Neuron (in vitro differentiated cells): ENCODE results near the gene OAT.

Source experiments
- H2AFZ ChIP-seq: one replicate; pipeline ENCODE4 v1.6.1; 2013; ENCODE audit warnings: low read depth, mild to moderate bottlenecking, inconsistent platforms, low read length, moderate library complexity
- H3K27me3 ChIP-seq: one replicate; pipeline ENCODE4 v1.6.1; 2013; ENCODE audit warnings: low read length; ENCODE audit not compliant: insufficient read depth
- H3K36me3 ChIP-seq: one replicate; pipeline ENCODE4 v1.6.1; 2013; ENCODE audit warnings: low read length; ENCODE audit not compliant: insufficient read depth
- H3K4me1 ChIP-seq: one replicate; pipeline ENCODE4 v1.6.1; 2013; ENCODE audit warnings: low read length; ENCODE audit not compliant: insufficient read depth
- H3K4me3 ChIP-seq: 2 replicates; pipeline ENCODE4 v1.5.1; 2013; ENCODE audit warnings: mild to moderate bottlenecking, low read length, moderate library complexity
- H3K9me3 ChIP-seq: one replicate; pipeline ENCODE4 v1.6.1; 2013; ENCODE audit warnings: low read length

The OAT gene

GRCh38 chr10:124430077-124430476 is 11.4 kb upstream of the OAT start:
- Histone ChIP-seq H3K36me3 (no peaks in the 10 kb centered on the region), H3K4me1 (no peaks in the 10 kb centered on the region), H2AFZ (no peak overlapping the region), H3K27me3 (peaks cover 8% of the 10 kb centered on the region), H3K9me3 (no peaks in the 10 kb centered on the region), H3K4me3 (no peak overlapping the region)

DNA sequence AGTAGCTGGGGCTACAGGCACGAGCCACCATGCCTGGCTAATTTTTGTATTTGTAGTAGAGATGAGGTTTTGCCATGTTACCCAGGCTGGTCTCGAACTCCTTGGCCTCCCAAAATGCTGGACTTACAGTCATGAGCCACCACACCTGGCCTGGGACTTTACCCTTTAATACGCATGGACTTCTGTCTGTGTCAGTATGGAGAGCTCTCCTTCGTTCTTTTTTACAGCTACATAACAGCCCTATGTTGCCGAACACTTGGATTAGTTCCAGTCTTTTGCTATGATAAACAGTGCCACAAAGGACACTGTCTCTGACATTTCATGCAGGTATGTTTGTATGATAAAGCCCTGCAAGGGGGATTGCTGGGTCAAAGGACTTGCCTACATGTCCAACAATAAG is 10.9 kb upstream of the OAT start:
- Histone ChIP-seq H3K27me3 (peaks cover 8% of the 10 kb centered on the region), H3K36me3 (no peaks in the 10 kb centered on the region), H3K4me1 (no peaks in the 10 kb centered on the region), H2AFZ (no peak overlapping the region), H3K4me3 (no peak overlapping the region), H3K9me3 (no peaks in the 10 kb centered on the region)

- Histone ChIP-seq H3K9me3 (no peaks in the 10 kb centered on the region), H2AFZ (no peak overlapping the region), H3K36me3 (no peaks in the 10 kb centered on the region), H3K4me1 (no peaks in the 10 kb centered on the region), H3K27me3 (peaks cover 16% of the 10 kb centered on the region), H3K4me3 (no peak overlapping the region)
Measured at GRCh38 chr10:124428207-124428777, 9.6 kb upstream of the OAT start.

DNA sequence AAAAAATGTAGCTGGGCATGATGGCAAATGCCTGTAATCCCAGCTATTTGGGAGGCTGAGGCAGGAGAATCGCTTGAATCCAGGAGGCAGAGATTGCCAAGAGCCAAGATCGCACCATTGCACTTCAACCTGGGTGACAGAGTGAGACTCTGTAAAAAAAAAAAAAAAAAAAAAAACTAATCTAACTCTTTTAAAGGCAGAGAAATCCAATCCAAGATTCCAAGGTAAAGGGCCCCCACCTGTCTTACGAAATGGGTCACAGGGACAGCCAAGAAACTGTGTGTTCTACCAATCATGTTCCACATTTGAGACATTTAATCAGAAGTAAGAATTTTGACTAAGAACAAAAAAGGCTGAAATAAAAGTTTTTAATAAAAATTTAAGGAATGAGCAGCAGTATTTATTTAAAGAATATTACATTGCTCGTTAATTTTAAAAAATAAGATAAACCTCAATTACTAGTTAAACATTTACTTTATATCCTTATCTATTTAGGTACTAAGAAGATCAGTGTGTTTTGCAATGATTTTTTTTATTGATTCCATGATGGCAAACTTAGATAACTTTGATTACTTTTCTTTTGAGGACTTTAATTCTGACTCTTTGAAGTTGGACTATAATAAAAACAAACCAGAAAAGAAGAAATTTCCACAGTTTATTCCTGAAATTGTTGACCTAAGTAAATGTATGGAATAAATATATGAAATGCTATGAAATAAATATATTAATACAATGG is 6.7 kb upstream of the OAT start:
- peaks cover 35% of the 10 kb centered on the region for H3K27me3 ChIP-seq
- H2AFZ ChIP-seq = no peak overlapping the region
- H3K36me3 ChIP-seq = no peaks in the 10 kb centered on the region
- H3K4me1 ChIP-seq = no peaks in the 10 kb centered on the region
- H3K4me3 ChIP-seq = no peak overlapping the region
- H3K9me3 ChIP-seq = no peaks in the 10 kb centered on the region

DNA sequence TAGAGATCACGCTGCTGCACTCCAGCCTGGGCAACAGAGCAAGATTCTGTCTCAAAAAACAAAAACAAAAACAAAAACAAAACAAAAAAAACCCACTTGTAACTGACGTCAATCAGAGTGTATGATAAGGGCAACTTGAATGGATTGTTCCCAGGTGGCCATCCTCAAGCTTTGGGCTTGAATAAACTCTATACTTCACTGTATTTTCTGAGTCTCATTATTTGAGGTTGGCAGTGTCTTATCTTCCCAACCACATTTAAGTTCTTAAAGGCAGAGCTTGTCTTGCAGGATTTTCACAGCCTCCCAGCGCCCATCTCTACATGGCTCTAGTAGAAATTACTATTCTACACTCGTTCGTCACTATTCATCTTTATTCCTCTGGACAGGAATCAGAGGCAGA is 5.1 kb upstream of the OAT start:
- Histone ChIP-seq H3K36me3 (no peaks in the 10 kb centered on the region), H2AFZ (no peak overlapping the region), H3K4me3 (no peak overlapping the region), H3K4me1 (no peaks in the 10 kb centered on the region), H3K27me3 (peaks cover 32% of the 10 kb centered on the region), H3K9me3 (no peaks in the 10 kb centered on the region)

- no peaks in the 10 kb centered on the region for H3K36me3 ChIP-seq
- H3K9me3 ChIP-seq = no peaks in the 10 kb centered on the region
- peaks cover 32% of the 10 kb centered on the region for H3K27me3 ChIP-seq
- no peak overlapping the region for H3K4me3 ChIP-seq
- H3K4me1 ChIP-seq = peaks cover 2% of the 10 kb centered on the region
- H2AFZ ChIP-seq = no peak overlapping the region
Measured at GRCh38 chr10:124422742-124423141, 4.0 kb upstream of the OAT start.

DNA sequence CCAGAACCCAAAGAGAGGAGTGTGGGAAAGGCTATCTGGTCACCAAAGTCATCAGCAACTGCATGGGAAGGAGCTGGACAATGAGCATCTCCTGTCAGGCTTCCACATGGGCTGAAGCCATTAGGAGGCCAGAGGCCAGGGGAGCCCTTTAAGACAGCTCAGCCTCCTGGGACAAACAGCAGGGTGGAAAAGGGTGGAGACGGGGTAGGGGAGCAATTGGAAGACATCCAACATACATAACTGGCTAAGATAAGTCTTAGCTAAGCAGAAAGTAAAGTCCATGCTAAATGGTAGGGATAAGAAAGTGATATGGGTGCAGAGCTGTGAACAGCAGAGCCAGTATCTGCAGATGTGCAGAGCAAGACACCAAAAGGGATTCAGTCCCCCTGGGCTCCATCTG is 1.5 kb upstream of the OAT start:
- H3K4me3 ChIP-seq = no peak overlapping the region
- peaks cover 32% of the 10 kb centered on the region for H3K27me3 ChIP-seq
- no peaks in the 10 kb centered on the region for H3K9me3 ChIP-seq
- H3K36me3 ChIP-seq = no peaks in the 10 kb centered on the region
- H2AFZ ChIP-seq = no peak overlapping the region
- peaks cover 10% of the 10 kb centered on the region for H3K4me1 ChIP-seq

GRCh38 chr10:124419635-124420034 is 912 bp upstream of the OAT start:
- Histone ChIP-seq H3K36me3 (no peaks in the 10 kb centered on the region), H3K4me3 (peak overlapping the region; percentile 79), H3K9me3 (no peaks in the 10 kb centered on the region), H2AFZ (no peak overlapping the region), H3K4me1 (peaks cover 10% of the 10 kb centered on the region), H3K27me3 (peaks cover 32% of the 10 kb centered on the region)

GRCh38 chr10:124417895-124418725 is 613 bp downstream of the OAT start:
- Histone ChIP-seq H3K4me3 (peak overlapping the region; percentile 79), H3K27me3 (peaks cover 24% of the 10 kb centered on the region), H3K9me3 (no peaks in the 10 kb centered on the region), H3K36me3 (no peaks in the 10 kb centered on the region), H3K4me1 (peaks cover 10% of the 10 kb centered on the region), H2AFZ (peak overlapping the region; percentile 83)

GRCh38 chr10:124416733-124417132 is 2.0 kb downstream of the OAT start:
- Histone ChIP-seq H3K4me3 (no peak overlapping the region), H2AFZ (no peak overlapping the region), H3K36me3 (no peaks in the 10 kb centered on the region), H3K9me3 (no peaks in the 10 kb centered on the region), H3K27me3 (peaks cover 15% of the 10 kb centered on the region), H3K4me1 (peaks cover 10% of the 10 kb centered on the region)

GRCh38 chr10:124415210-124415609 is 3.5 kb downstream of the OAT start:
- no peak overlapping the region for H2AFZ ChIP-seq
- no peak overlapping the region for H3K4me3 ChIP-seq

DNA sequence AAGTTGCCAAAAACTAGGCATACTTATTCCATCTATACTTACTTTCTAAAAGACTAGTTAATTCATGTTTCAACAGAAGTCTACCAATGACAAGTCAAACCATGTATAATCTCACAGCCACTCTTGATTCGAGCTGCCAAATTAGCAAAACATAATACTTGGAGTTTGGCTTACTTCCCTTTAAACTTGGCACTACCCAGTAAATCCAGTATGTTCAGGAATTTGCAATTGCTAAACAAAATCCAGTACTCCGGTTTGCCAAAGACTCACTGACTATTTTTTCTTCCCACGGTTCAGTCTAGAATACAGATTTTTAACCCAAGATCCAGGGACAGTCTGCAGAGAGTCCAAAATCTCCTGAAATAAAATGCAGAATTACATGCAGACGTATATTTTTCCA is 4.6 kb downstream of the OAT start:
- no peak overlapping the region for H2AFZ ChIP-seq
- H3K4me1 ChIP-seq = peaks cover 10% of the 10 kb centered on the region
- peaks cover 9% of the 10 kb centered on the region for H3K36me3 ChIP-seq
- H3K27me3 ChIP-seq = no peaks in the 10 kb centered on the region
- H3K4me3 ChIP-seq = no peak overlapping the region
- H3K9me3 ChIP-seq = no peaks in the 10 kb centered on the region

More at GRCh38 chr10:124415210-124415609, 3.5 kb downstream of the OAT start:
- Histone ChIP-seq H3K9me3 (no peaks in the 10 kb centered on the region), H3K36me3 (peaks cover 4% of the 10 kb centered on the region), H3K4me1 (peaks cover 10% of the 10 kb centered on the region), H3K27me3 (peaks cover 2% of the 10 kb centered on the region)

GRCh38 chr10:124409696-124410095 is 9.0 kb downstream of the OAT start:
- H3K4me1 ChIP-seq = no peaks in the 10 kb centered on the region
- H2AFZ ChIP-seq = no peak overlapping the region
- no peaks in the 10 kb centered on the region for H3K9me3 ChIP-seq
- no peak overlapping the region for H3K4me3 ChIP-seq
- H3K27me3 ChIP-seq = no peaks in the 10 kb centered on the region
- H3K36me3 ChIP-seq = peaks cover 44% of the 10 kb centered on the region
